ENCODE data around the gene PRKCSH.

DNA sequence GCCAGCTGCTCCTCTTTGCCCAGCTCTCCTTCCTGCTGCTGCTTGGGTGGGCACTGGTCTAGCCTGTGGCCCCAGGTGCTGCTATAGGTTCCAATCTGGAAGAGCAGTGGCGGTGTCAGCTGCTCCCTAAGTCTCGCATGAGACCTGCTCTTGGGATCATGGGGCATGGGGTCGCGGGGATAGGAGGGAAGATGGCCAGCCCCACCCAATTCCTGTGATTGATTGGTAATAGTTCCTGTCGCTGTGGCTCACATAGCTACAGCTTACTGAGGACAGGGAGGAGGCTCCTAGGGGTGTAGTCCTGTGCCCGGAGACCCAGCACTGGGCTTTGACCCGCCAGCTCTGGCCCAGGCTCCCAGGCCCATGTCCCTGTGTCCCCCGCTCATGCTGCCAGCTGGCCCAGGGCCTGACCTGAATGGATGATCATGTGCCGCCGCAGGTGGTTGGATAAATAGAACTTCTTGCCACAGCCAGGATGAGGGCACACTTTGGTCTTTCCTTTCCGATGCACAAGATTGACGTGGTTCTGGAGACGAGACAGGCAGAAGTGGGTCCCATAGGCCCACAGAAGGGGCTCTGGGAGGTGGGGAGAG is 49.9 kb downstream of the PRKCSH start:
- no peak for TF ChIP-seq POLR2A (IDR thresholded peaks at IDR 0.05)
- TF ChIP-seq, protein P1, sequence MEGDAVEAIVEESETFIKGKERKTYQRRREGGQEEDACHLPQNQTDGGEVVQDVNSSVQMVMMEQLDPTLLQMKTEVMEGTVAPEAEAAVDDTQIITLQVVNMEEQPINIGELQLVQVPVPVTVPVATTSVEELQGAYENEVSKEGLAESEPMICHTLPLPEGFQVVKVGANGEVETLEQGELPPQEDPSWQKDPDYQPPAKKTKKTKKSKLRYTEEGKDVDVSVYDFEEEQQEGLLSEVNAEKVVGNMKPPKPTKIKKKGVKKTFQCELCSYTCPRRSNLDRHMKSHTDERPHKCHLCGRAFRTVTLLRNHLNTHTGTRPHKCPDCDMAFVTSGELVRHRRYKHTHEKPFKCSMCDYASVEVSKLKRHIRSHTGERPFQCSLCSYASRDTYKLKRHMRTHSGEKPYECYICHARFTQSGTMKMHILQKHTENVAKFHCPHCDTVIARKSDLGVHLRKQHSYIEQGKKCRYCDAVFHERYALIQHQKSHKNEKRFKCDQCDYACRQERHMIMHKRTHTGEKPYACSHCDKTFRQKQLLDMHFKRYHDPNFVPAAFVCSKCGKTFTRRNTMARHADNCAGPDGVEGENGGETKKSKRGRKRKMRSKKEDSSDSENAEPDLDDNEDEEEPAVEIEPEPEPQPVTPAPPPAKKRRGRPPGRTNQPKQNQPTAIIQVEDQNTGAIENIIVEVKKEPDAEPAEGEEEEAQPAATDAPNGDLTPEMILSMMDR (IDR thresholded peaks at IDR 0.05 in 4 of 5, conservative IDR thresholded peaks at IDR 0.05 in 1 of 5) = no peak

Data from gastrocnemius medialis (tissue), 4 donors.